AG04450 (cell line): ENCODE results near the gene RASGEF1C. TPM values are rescaled to one million over a fixed set of nuclear protein-coding genes. Genes with fewer than 3 reads are reported as not detected.

ENCODE experiments used
- CTCF ChIA-PET: fragments of 300-600, 350-600 bp; formaldehyde crosslinking; extraction: SDS; loops from one replicate; lab custom pipeline; 2022; ENCODE audit warnings: antibody characterized with exemption, inconsistent platforms; lab: Charles Lee
- POLR2A ChIA-PET: fragments of 350-600 bp; formaldehyde crosslinking; extraction: SDS; loops from one replicate; lab custom pipeline; 2021; ENCODE audit warnings: antibody characterized with exemption, inconsistent platforms; lab: Yijun Ruan, JAX
- DNase-seq: peaks from one replicate; pipeline ENCODE4 v3.0.0-alpha.2; 2011; ENCODE audit warnings: low read depth, low spot score
- H3K27ac ChIP-seq: one replicate; pipeline ENCODE4 v1.5.1; 2012; ENCODE audit warnings: low read depth, low read length, control low read depth
- H3K27me3 ChIP-seq: one replicate; pipeline ENCODE4 v1.6.0; 2012; ENCODE audit warnings: low read length; ENCODE audit not compliant: control insufficient read depth, insufficient read depth
- H3K4me3 ChIP-seq: 2 replicates; pipeline ENCODE4 v1.5.1; 2011; ENCODE audit warnings: mild to moderate bottlenecking, low read depth, low read length, control low read depth
- H3K9me3 ChIP-seq: 2 replicates; pipeline ENCODE4 v1.5.1; 2012; ENCODE audit warnings: low read length; ENCODE audit not compliant: control insufficient read depth, insufficient read depth
- polyA plus RNA-seq: library from polyadenylated mRNA; depleted of rRNA; stranded (reverse); fragments of >200 nt; gene quantifications from 2 replicates; pipeline ENCODE4 v1.2.3, GENCODE V29; 2011
- TF ChIP-seq, protein P1 (sequence below): IDR thresholded peaks from 2 replicates; pipeline ENCODE4 v1.5.1; 2011; ENCODE audit warnings: low read depth, low read length, control low read depth, inconsistent platforms

RASGEF1C gene
- polyA plus RNA-seq, 1 experiment = not detected

DNA sequence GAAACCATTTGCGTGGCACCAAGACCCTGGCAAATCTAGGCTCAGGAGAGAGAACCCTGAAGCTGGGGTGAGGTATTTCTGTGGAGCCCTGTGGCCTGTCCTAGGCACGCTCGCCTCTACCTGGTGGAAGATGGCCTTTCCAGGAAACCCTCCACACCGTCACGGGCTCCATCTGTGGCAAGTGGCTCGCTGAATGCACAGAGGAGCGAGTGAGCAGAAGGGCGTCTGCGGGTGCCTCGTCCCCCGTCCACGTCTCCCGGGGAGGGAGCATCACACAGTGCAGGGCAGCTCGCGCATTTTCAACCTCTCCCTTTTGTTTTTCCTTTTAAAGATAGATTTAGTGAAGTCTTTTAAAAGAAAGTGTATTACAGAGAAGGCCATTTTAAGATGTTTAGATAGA is 25.3 kb upstream of the RASGEF1C start:
- Histone ChIP-seq H3K4me3 (no peak overlapping the region), H3K9me3 (peaks cover 6% of the 10 kb centered on the region), H3K27me3 (no peaks in the 10 kb centered on the region), H3K27ac (no peak overlapping the region)
- ChIA-PET POLR2A (no interaction called here), CTCF (no interaction called here)
- DNase-seq = no peak
- TF ChIP-seq, protein P1, sequence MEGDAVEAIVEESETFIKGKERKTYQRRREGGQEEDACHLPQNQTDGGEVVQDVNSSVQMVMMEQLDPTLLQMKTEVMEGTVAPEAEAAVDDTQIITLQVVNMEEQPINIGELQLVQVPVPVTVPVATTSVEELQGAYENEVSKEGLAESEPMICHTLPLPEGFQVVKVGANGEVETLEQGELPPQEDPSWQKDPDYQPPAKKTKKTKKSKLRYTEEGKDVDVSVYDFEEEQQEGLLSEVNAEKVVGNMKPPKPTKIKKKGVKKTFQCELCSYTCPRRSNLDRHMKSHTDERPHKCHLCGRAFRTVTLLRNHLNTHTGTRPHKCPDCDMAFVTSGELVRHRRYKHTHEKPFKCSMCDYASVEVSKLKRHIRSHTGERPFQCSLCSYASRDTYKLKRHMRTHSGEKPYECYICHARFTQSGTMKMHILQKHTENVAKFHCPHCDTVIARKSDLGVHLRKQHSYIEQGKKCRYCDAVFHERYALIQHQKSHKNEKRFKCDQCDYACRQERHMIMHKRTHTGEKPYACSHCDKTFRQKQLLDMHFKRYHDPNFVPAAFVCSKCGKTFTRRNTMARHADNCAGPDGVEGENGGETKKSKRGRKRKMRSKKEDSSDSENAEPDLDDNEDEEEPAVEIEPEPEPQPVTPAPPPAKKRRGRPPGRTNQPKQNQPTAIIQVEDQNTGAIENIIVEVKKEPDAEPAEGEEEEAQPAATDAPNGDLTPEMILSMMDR = no peak

GRCh38 chr5:180233729-180234128 is 24.7 kb upstream of the RASGEF1C start:
- TF ChIP-seq, protein P1 = no peak
- Histone ChIP-seq H3K27me3 (no peaks in the 10 kb centered on the region), H3K27ac (no peak overlapping the region), H3K4me3 (no peak overlapping the region), H3K9me3 (peaks cover 9% of the 10 kb centered on the region)
- no peak for DNase-seq
- CTCF ChIA-PET = no interaction called here
- POLR2A ChIA-PET = no interaction called here

DNA sequence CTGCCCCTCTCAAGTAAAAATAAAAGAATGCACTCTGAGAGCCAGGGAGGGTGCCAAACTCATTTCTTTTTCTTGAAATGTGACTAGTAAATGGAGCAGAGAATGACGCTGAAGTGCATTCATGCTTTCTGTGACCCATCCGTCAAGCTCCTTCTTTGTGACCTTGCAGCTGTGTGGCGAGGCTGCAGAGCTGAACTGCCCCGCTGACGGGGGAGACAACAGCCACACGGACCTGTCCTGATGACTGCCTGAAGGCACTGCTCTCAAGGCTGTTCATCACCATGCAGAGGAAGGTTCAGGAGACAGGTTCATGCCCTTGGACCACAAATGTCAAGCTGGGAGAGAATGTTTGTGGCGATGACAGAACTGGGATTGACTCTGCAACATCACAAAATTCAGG is 21.0 kb upstream of the RASGEF1C start:
- ChIA-PET CTCF (no interaction called here), POLR2A (no interaction called here)
- Histone ChIP-seq H3K27me3 (no peaks in the 10 kb centered on the region), H3K9me3 (peaks cover 15% of the 10 kb centered on the region), H3K4me3 (no peak overlapping the region), H3K27ac (no peak overlapping the region)
- no peak for DNase-seq
- TF ChIP-seq, protein P1 = no peak

DNA sequence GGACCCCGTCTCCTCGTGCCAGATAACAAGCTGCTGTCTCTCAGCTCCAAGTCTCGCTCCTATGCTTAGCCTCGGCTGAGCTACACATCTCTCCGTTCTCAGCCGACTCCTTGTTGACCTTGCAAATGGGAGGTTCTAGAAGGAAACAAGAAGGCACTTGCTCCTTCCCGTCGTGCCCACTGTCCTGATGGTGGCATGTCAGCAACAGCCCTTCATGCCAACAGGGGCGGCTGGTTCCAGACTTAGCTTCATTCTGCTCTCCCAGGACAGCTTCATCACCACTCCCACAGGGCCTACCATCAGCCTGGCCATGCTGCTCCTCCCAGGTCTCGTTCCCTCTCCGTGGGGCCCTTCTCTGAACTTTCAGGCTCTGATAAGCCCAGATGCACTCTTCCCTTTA is 13.0 kb upstream of the RASGEF1C start:
- Histone ChIP-seq H3K27me3 (no peaks in the 10 kb centered on the region), H3K27ac (no peak overlapping the region), H3K9me3 (peaks cover 29% of the 10 kb centered on the region), H3K4me3 (no peak overlapping the region)
- TF ChIP-seq, protein P1 = no peak
- ChIA-PET CTCF (interaction anchor here (1.0 kb wide), 1 partner anchor 13 kb away, joined by 5 read pairs; the partner anchor contains the start of gene RASGEF1C), POLR2A (no interaction called here)
- DNase-seq = no peak

DNA sequence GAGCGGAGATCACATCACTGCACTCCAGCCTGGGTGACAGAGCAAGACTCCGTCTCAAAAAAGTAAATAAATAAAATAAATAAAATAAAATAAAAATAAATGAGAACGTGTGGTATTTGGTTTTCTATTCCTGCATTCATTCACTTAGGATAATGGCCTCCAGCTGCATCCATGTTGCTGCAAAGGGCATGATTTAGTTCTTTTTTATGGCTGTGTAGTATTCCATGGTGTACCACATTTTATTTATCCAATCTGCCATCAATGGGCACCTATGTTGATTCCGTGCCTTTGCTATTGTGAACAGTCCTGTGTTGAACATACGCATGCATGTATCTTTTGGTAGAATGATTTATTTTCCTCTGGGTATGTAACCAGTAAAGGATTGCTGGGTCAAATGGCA is 8.8 kb upstream of the RASGEF1C start:
- CTCF ChIA-PET = no interaction called here
- POLR2A ChIA-PET = no interaction called here
- Histone ChIP-seq H3K27ac (no peak overlapping the region), H3K4me3 (no peak overlapping the region), H3K9me3 (peaks cover 44% of the 10 kb centered on the region), H3K27me3 (no peaks in the 10 kb centered on the region)
- TF ChIP-seq, protein P1 = no peak
- no peak for DNase-seq
